ENCODE results near the gene PTPRJ. TPM values are rescaled to one million over a fixed set of nuclear protein-coding genes. Genes with fewer than 3 reads are reported as not detected.

PTPRJ gene
- total and polyA plus RNA-seq, 2 experiments from 2014 or later = 9.3 to 16.4 TPM

DNA sequence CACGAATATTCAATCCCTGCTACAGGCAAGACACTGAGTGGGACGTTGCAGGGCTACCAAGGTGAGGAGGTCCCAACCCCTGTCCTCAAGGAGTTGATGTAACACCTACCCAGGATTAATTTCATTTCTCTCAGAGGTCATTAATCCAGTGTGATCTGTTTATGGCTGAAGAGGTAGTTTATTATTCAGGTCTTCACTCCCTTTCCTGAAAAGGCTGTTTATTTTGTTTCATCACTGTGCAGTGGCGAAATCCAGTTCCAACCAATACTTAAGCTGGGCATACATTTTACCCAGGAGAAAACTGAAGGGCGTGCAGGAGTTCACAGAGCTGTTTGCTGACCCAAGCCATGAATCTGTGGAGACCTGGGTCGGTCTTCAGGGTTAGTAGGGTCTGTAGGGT is 2.7 kb upstream of the PTPRJ start:
- no peak overlapping the region for H2AFZ ChIP-seq
- no peaks in the 10 kb centered on the region for H3K27me3 ChIP-seq
- H3K79me2 ChIP-seq = peaks cover 14% of the 10 kb centered on the region
- no peaks in the 10 kb centered on the region for H3K9me2 ChIP-seq (replicated peaks; ENCODE audit: insufficient read depth)
- DNase-seq (ENCODE audit: low spot score) = no peak
- H3K27ac ChIP-seq = no peak overlapping the region
- 80% methylated on average over 5 of the region's 5 CpGs for WGBS (ENCODE audit: low lambda C conversion rate, missing lambda C conversion rate)
- H3K36me3 ChIP-seq (replicated peaks; ENCODE audit: insufficient read depth, low read depth) = no peaks in the 10 kb centered on the region
- TF ChIP-seq EZH2 (IDR thresholded peaks at IDR 0.05; ENCODE audit: borderline replicate concordance) (no peak), EZH2phosphoT487 (IDR thresholded peaks at IDR 0.05; ENCODE audit: low read depth, severe bottlenecking, unreplicated experiment) (no peak)
- TF ChIP-seq, protein P1, sequence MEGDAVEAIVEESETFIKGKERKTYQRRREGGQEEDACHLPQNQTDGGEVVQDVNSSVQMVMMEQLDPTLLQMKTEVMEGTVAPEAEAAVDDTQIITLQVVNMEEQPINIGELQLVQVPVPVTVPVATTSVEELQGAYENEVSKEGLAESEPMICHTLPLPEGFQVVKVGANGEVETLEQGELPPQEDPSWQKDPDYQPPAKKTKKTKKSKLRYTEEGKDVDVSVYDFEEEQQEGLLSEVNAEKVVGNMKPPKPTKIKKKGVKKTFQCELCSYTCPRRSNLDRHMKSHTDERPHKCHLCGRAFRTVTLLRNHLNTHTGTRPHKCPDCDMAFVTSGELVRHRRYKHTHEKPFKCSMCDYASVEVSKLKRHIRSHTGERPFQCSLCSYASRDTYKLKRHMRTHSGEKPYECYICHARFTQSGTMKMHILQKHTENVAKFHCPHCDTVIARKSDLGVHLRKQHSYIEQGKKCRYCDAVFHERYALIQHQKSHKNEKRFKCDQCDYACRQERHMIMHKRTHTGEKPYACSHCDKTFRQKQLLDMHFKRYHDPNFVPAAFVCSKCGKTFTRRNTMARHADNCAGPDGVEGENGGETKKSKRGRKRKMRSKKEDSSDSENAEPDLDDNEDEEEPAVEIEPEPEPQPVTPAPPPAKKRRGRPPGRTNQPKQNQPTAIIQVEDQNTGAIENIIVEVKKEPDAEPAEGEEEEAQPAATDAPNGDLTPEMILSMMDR (IDR thresholded peaks at IDR 0.05; ENCODE audit: poor library complexity) = no peak
- no peaks in the 10 kb centered on the region for H4K20me1 ChIP-seq (ENCODE audit: insufficient read depth, poor library complexity, severe bottlenecking)
- no peak overlapping the region for H3K4me3 ChIP-seq
- peaks cover 16% of the 10 kb centered on the region for H3K4me1 ChIP-seq (ENCODE audit: insufficient read depth)
- H3K9me3 ChIP-seq (ENCODE audit: low read depth) = no peaks in the 10 kb centered on the region
- H3K4me2 ChIP-seq = no peak overlapping the region

DNA sequence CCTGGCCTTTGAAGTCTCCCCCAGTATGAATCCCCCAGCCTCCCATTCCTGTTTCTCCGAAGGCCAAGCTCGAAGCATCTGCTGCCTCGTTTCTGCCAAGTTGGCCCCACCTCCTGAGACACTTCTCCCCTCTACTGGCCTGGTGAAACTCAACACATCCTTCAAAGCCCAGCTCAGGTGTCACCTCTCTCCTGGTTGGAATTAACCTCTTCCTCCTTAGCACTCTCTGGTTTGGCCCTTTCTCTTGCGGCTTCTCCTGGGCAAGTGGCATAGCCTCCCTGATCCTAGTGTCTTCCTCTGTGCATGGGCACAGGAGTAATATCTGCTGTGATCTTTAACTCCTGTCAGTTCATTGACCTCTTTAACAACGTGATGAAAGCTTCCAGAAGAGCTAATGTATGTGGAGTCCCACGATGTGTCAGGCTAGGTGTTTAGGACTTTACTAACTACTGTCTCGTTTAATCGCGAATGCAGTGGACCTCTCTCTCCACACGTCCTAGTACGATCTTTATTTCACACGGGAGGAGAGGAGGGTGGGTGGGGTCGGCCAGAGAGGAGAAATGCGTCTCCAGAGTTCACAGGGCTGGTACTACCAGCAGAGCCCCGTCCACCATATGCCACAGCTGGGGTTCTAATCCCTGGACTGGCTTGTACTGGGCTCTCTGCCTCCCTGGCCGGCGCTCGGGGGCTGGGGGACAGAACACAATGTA is 826 bp upstream of the PTPRJ start:
- Histone ChIP-seq H4K20me1 (ENCODE audit: insufficient read depth, poor library complexity, severe bottlenecking) (no peaks in the 10 kb centered on the region), H3K9me3 (ENCODE audit: low read depth) (no peaks in the 10 kb centered on the region), H3K36me3 (replicated peaks; ENCODE audit: insufficient read depth, low read depth) (no peaks in the 10 kb centered on the region), H3K4me1 (ENCODE audit: insufficient read depth) (peaks cover 33% of the 10 kb centered on the region), H3K9me2 (replicated peaks; ENCODE audit: insufficient read depth) (no peaks in the 10 kb centered on the region), H3K4me2 (peak overlapping the region; percentile 97), H3K4me3 (peak overlapping the region; percentile 24), H3K27me3 (no peaks in the 10 kb centered on the region), H2AFZ (peak overlapping the region; percentile 86), H3K79me2 (peaks cover 28% of the 10 kb centered on the region), H3K27ac (peak overlapping the region; percentile 88)
- DNase-seq (ENCODE audit: low spot score) = no peak
- TF ChIP-seq EZH2 (IDR thresholded peaks at IDR 0.05; ENCODE audit: borderline replicate concordance) = no peak
- TF ChIP-seq, protein P1 (IDR thresholded peaks at IDR 0.05; ENCODE audit: poor library complexity) = no peak
- no peak for TF ChIP-seq EZH2phosphoT487 (IDR thresholded peaks at IDR 0.05; ENCODE audit: low read depth, severe bottlenecking, unreplicated experiment)
- WGBS (ENCODE audit: low lambda C conversion rate, missing lambda C conversion rate) = 24% methylated on average over 18 of the region's 18 CpGs

DNA sequence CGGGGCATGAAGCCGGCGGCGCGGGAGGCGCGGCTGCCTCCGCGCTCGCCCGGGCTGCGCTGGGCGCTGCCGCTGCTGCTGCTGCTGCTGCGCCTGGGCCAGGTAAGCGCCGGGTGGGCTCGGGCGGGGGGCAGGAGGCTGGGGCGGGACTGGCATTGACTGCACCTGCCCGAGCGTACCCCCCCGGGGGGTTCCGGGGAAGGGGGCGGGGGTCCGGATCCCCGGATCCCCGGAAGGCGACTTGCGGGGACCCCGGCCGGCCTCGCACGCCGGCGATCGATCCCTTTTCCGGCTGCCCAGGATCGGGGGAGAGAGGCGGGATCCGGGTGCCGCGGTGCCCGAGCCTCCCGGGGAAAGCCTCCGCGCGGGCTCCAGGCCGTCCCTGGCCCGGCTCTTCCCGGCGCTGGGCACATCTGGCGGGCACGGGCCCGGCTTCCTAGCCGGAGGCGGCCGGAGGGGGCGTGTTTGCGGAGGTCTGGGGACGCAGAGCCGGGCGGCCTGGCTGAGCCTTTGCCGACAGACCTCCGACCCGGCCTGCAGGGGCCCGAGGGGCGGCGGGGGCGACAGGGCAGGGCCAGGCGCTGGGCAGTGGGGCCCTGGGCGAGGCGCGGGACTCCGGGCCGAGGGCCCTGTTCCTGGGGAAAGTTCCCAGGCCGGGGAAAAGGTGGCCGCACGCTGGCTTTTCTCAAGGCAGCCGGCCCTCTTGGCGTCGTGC is 705 bp downstream of the PTPRJ start:
- Histone ChIP-seq H3K4me1 (ENCODE audit: insufficient read depth) (peaks cover 31% of the 10 kb centered on the region), H3K27me3 (no peaks in the 10 kb centered on the region), H3K79me2 (peaks cover 43% of the 10 kb centered on the region), H4K20me1 (ENCODE audit: insufficient read depth, poor library complexity, severe bottlenecking) (no peaks in the 10 kb centered on the region), H3K9me2 (replicated peaks; ENCODE audit: insufficient read depth) (no peaks in the 10 kb centered on the region), H3K36me3 (replicated peaks; ENCODE audit: insufficient read depth, low read depth) (no peaks in the 10 kb centered on the region), H3K4me2 (peak overlapping the region; percentile 97), H3K4me3 (peak overlapping the region; percentile 96), H2AFZ (peak overlapping the region; percentile 67), H3K27ac (peak overlapping the region; percentile 88), H3K9me3 (ENCODE audit: low read depth) (no peaks in the 10 kb centered on the region)
- DNase-seq (ENCODE audit: low spot score) = peak; percentile 81
- no peak for TF ChIP-seq EZH2 (IDR thresholded peaks at IDR 0.05; ENCODE audit: borderline replicate concordance)
- TF ChIP-seq, protein P1 (IDR thresholded peaks at IDR 0.05; ENCODE audit: poor library complexity) = peak; percentile 20
- TF ChIP-seq EZH2phosphoT487 (IDR thresholded peaks at IDR 0.05; ENCODE audit: low read depth, severe bottlenecking, unreplicated experiment) = no peak
- 1% methylated on average over 19 of the region's 82 CpGs for WGBS (ENCODE audit: low lambda C conversion rate, missing lambda C conversion rate)

Data from hepatocyte (in vitro differentiated cells).